Measurements from ENCODE around the gene POU2F3. TPM values are rescaled to one million over a fixed set of nuclear protein-coding genes. Genes with fewer than 3 reads are reported as not detected.
"Not testable (repeated sequence)": the region's sequence is repeated elsewhere in the genome, so short reads cannot be mapped to it uniquely, and the experiment has no call there.

The POU2F3 gene
- polyA plus RNA-seq, 12 donors, result 0.09 to 38.0 (median 0.40) TPM; not detected in 2

GRCh38 chr11:120249279-120250262, 9.6 kb downstream of the POU2F3 start:
- peak; percentile 48 for DNase-seq

GRCh38 chr11:120253377-120253776, 13.4 kb downstream of the POU2F3 start:
- not testable (repeated sequence) for DNase-seq

GRCh38 chr11:120254788-120255518, 15.0 kb downstream of the POU2F3 start:
- no peak for DNase-seq

GRCh38 chr11:120255519-120255866, 15.6 kb downstream of the POU2F3 start:
- DNase-seq, result no peak

- no peak for DNase-seq
Measured at GRCh38 chr11:120256178-120256577, 16.2 kb downstream of the POU2F3 start.

GRCh38 chr11:120256779-120257178, 16.8 kb downstream of the POU2F3 start:
- DNase-seq, result no peak

- DNase-seq, result no peak
Measured at GRCh38 chr11:120257346-120257745, 17.4 kb downstream of the POU2F3 start.

GRCh38 chr11:120258661-120259060, 18.7 kb downstream of the POU2F3 start:
- no peak for DNase-seq

GRCh38 chr11:120259241-120259640, 19.3 kb downstream of the POU2F3 start:
- DNase-seq, result no peak

GRCh38 chr11:120259988-120260565, 20.1 kb downstream of the POU2F3 start:
- DNase-seq, result no peak

GRCh38 chr11:120260616-120261015, 20.7 kb downstream of the POU2F3 start:
- no peak for DNase-seq

- DNase-seq, result no peak
Measured at GRCh38 chr11:120261321-120261720, 21.4 kb downstream of the POU2F3 start.

- DNase-seq, result peak; percentile 39
Measured at GRCh38 chr11:120261931-120262330, 22.0 kb downstream of the POU2F3 start.

- no peak for DNase-seq
Measured at GRCh38 chr11:120267319-120267718, 27.4 kb downstream of the POU2F3 start.

- DNase-seq, result no peak
Measured at GRCh38 chr11:120268686-120269085, 28.7 kb downstream of the POU2F3 start.

GRCh38 chr11:120270386-120270785, 30.4 kb downstream of the POU2F3 start:
- DNase-seq, result no peak

GRCh38 chr11:120271672-120272071, 31.7 kb downstream of the POU2F3 start:
- DNase-seq, result no peak

GRCh38 chr11:120272303-120272702, 32.4 kb downstream of the POU2F3 start:
- DNase-seq, result no peak

GRCh38 chr11:120273432-120273831, 33.5 kb downstream of the POU2F3 start:
- DNase-seq, result no peak

GRCh38 chr11:120273956-120274355, 34.0 kb downstream of the POU2F3 start:
- not testable (repeated sequence) for DNase-seq

GRCh38 chr11:120279502-120279901, 39.6 kb downstream of the POU2F3 start:
- DNase-seq, result no peak

- no peak for DNase-seq
Measured at GRCh38 chr11:120280600-120281051, 40.7 kb downstream of the POU2F3 start.
